HG02610 (cell line): ENCODE data around the gene PRUNE2.
A peak's percentile ranks its signal among the peaks of the same experiment; 100 is the strongest.

Experiments
- ATAC-seq: cut with Tn5 transposase; IDR thresholded peaks from one replicate; pipeline ENCODE4 v1.9.1; 2021; ENCODE audit warnings: mild to moderate bottlenecking, moderate library complexity; ENCODE audit not compliant: unreplicated experiment

PRUNE2 gene

DNA sequence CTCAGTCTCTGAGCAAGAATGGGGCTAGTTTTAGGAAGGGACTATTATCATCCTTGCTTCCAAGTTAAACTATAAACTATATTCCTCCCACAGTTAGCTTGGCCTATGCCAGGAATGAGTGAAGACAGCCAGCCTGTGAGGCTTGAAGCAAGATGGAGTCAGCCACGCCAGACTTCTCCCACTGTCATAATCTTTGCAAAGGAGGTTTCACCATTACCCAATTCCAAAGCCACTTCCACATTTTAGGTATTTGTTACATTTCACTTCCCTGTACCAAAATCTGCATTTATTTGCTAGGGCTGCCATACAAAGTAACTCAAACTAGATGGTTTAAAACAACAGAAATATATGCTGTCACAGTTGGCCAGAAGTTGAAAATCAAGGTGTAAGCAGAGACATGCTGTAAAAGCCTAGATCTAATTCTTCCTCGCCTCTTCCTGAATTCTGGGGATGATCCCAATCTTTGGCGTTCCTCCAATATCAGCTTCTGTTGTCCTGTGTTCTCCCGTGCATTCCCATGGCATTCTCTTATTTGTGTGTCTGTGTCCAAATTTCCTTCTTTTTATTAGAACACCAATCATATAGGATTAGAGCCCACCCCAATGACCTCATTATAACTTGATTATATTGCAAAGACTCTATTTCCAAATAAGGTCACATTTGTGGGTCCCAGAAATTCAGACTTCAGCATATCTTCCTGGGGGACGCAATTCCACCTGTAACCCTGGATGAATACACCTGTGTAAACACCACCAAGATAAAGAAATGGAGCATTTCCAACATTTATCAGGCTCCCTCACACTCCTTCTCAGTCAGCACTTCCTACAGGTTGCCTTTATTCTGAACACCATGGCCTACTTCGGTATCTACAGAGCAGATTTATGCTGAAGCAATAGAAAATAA lies 320.2 kb downstream of the PRUNE2 start:
- no peak for ATAC-seq

DNA sequence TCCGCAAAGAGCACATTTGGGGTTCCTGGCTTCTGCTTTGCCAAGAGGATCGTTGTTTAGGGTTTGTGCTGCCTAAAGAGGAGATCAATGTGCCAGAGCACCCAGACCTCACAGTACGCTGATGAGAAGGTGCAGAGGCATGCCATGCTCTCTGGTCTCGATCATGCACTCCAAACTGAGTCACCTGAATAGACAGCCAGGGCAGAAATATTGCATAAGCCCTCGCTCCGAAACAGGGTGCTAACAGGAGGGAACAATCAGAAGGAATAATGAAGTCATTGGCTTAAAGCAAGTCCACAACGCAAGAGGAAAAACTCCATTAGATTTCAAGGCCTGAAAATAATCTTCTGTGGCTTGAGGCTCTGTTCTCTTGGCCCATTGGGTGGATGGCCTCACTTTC lies 322.7 kb downstream of the PRUNE2 start:
- ATAC-seq = no peak

DNA sequence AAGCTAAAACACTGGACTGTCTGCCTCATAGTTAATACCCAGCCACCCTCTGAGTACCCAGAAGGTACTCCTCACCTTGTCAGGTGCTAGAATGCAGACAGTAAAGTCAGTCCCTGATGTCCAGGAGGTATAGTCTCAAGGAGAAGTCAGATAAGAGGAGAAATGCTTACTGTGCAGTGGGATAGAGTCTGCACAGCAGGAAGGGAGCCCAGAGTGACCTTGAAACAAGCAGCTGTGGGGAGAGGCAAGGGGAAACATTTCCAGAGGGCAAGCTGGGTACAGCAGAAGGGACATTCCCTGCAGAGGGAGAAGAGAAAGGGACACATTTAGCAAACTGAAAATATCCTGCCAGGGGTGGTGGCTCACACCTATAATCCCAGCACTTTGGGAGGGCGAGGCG lies 324.2 kb downstream of the PRUNE2 start:
- ATAC-seq = no peak

DNA sequence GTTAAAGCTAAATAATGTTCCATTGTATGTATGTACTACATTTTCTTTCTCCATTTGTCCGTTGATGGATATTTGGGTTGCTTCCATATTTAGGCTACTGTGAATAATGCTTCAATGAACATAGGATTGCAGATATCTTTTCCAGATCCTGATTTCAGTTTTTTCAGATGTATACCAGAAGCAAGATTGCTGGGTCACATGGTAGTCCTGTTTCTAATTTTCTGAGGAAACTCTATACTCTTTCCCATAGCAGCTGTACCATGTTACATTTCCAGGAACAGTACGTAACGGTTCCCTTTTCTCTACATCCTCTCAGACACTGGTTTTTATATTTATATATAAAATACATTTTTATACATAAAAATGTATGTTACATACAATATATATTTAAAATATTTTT lies 325.1 kb downstream of the PRUNE2 start:
- ATAC-seq = no peak

DNA sequence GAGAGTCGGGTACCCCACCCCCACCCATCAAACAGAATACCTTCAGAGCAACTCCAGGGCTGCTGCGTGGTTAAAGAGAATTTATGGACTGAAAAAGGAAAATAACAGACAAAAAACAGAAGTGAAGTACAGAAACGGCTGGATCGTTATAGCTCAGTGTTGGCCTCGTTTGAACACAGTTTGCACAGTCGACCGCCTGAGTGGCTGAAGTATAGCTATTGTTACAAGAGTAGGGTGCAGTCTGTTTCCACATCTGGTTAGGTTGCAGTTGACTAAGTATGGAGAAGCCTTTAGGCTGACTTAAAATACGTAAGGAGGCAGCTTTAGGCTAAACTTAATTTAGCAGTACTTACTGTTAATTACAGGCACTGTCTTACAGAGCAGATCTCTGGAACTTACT lies 325.7 kb downstream of the PRUNE2 start:
- ATAC-seq = no peak

DNA sequence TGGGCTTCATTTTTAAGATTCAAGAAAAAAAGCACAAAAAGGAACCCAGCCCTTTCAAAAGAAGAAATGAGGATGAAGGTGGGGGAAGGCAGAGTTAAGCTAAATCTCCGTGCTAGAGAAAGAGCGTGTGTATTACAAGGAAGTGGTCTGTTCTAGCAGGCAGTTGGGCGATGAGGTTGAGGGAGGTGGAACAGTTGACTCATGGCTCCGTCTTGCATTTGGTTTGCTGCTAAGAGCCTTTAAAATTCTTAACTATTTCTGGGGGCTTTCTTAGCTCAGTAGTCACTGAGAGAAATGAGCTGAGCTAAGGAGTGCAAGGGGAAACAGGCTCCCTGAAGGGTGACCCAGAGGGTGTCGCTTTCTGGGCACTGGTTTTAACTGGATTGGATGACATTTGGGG lies 329.6 kb downstream of the PRUNE2 start:
- ATAC-seq = peak; percentile 78

DNA sequence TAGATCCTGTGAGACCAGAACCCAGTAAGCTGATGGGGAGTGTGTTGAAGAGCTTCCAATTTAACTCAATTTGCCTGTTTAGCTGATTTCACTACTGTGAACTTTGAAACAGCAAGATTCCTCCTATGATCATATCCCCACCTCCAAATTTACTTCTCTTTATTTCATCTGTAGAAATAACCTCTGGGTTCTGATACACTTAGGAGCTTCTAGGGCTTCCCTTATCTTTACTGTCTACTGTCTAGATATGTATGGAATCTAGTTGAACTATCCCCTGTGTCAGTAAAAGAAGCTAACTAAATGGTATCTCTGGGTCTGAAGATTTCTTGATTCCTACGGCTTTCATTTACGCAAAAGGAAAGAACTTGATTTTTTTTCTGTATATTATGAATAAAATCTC lies 330.2 kb downstream of the PRUNE2 start:
- ATAC-seq = no peak

DNA sequence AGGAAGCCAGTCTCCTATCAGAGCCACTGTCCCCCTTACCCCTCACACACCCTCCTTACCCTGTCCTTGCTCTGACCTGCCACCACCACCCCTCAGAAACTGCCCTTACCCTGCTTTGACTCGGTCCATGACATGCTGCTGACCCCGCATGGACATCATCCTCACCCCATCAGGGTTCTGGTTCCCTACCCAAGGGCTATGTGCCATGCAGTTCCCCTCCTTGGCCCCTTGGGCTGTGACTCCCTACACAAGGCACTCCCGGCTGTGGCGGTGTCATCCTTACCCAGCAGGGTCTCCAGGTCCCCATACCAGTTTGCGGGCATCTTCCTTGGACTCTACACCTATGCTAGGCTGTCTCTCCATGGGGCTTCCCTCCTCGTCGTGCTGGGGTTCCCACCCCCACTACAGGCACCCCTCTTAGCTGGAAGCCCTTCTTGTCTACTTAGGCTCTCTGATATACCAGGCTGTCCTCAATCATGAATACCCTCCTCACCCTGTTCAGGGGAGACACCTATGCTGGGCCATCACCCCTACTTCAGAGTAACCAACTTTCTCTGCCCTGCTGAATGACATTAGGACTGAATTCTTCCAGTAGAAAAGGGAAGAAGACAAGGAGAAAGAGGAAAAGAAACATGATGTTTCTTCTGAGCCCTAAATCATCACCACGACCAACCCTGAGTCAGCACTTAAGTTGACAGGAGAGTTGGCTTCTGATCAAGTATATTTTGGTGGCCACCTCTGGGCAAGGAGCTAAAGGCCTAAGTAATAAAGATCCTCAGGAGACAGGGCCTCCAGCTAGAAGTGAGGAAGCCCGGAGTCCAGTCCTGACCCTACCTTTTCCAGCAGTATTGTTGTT lies 331.8 kb downstream of the PRUNE2 start:
- ATAC-seq = no peak

DNA sequence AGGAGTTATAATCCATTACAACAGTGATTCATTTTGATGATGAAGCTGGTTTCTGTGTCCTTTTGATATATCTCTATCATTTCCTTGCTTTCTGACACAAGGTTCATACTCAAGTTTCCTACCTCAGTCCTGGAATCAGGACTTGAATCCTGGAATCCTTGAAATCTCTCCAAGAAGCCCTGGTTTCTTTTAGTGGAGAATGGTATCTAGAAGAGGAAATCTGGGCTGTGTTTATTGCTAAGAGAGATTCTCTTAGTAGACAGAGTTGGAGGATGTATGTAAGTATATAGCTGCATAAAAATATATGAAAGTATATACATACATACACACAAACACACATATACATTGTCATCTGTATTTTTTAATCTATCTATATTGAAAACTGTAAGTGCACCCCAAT lies 332.5 kb downstream of the PRUNE2 start:
- no peak for ATAC-seq

DNA sequence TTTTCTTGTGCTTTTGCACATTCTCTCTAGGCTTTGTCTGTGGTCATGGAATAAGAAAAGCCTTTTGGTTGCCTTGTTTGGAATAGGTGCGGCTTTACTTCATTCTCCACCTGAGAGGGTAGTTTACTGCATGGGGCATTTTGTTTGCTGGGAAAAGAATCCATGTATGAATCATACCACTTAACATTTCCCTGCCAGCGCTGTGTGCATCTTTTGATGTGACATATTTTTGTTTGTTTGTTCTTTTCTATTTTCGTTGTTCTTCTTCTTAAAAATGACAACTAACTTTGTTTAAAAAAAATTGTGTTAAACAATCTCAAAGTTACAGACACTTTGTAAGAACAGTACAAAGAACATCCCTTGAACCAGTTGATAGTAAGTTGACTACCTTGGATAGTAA lies 333.8 kb downstream of the PRUNE2 start:
- ATAC-seq = no peak

DNA sequence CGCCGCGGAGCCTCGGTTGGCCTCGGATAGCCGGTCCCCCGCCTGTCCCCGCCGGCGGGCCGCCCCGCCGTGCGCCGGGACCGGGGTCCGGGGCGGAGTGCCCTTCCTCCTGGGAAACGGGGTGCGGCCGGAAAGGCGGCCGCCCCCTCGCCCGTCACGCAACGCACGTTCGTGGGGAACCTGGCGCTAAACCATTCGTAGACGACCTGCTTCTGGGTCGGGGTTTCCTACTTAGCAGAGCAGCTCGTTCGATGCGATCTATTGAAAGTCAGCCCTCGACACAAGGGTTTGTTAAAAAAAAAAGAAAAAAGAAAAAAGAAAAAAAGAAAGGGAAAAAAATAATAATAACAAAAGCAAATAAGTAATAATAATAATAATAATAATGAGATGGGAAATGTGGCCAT lies 334.2 kb downstream of the PRUNE2 start:
- no peak for ATAC-seq

DNA sequence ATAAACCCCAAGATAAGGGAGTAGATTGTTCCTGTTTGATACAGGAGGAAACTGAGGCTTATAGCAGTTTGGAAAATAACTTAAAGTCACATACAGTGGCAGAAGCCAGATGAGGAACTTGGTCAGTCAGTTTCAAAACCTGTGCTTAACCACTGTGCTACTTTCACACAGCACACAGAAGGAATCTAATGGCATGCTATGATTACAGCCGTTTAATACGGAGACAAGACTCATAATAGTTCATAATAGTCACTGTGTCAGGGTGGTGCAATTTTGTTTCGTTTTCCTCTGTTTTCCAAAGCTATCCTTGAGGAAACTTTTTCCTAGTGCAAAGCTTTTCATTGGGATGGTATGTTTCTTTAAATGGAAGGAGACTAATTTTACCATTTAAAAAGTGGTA lies 334.6 kb downstream of the PRUNE2 start:
- ATAC-seq = peak; percentile 87

DNA sequence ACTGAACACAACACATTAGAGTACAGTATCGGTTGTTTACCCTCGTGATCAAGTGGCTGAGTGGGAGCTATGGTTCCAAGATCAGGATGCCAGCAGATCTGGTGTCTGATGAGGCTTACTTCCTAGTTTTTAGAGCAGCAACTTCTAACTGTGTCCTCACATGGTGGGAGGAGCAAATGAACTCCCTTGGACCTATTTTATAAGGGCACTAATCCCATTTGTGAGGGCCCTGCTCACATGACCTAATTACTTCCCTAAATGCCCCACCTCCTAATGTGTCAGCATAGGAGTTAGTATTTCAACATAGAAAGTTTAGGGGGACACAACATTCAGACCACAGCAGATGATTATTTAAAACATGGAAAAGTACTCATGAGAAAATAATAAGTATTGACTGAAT lies 335.1 kb downstream of the PRUNE2 start:
- ATAC-seq = no peak

DNA sequence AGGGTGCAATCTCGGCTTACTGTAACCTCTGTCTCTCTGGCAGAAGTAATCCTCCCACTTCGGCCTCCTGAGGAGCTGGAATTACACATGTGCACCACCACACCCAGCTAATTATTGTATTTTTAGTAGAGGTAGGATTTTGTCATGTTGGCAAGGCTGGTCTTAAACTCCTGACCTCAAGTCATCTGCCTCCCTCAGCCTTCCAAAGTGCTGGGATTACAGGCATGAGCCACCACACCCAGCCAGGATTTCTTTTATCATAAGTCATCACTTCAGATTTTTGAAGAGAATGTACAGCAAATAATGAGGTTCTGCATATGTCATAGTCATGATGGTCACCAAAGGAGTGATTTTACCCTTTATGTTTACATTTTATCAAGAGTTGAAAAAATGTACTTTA lies 338.8 kb downstream of the PRUNE2 start:
- ATAC-seq = no peak

DNA sequence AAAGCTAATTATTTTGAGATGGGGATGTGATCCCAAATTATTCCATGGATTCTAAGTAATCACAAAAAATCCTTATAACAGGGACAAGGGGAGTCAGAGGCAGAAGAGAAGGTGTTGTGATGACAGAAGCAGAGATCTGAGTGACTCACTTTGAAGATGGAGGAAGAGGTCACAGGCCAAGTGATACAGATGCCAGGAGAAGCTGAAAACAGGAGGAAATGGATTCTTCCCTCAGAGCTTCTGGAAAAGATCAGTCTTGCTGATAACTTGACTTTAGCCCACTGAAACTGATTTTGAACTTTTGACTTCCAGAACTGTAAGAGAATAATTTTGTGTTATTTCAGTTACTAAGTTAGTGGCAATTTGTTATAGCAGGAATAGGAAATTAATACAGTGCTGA lies 341.6 kb downstream of the PRUNE2 start:
- ATAC-seq = no peak

DNA sequence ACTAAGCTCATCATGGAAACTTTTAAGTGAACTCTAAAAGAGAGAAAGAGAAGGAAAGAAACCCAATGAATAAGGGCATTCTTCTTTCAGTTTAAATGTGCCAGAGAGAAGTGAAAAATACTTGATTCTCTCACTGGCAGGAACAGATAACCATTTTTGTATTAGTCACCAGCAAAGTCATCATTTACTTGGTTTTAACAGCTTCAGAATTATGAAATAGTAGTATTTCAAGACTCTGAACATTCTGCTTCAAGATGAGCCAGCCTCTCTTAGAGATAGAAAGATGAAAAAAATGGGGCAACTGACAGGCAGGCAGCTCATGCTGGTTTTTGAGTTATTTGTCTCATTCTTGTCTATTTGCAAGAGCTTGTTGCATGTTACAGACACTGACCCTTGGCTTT lies 343.4 kb downstream of the PRUNE2 start:
- peak; percentile 86 for ATAC-seq

DNA sequence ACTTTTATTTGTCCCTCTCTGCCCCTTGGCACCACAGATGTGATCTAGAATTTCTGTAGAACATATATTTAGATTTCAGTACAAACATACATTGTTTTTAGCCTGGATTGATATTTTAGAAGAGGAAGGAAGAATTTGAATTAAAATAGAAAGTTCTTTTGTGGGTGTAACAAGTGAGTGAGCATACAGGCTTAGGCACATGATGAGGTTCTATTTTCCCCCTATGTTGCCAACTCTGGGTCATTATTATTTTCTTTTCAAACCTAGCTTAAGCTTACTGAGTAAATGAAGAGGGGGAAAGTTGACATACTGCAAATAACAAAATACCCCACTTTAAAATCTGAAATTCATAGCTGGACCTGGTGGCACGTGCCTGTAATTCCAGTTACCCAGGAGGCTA lies 344.0 kb downstream of the PRUNE2 start:
- peak; percentile 1 for ATAC-seq
